ENCODE results near the gene ITLN1.
"Not testable (repeated sequence)": the region's sequence is repeated elsewhere in the genome, so short reads cannot be mapped to it uniquely, and the experiment has no call there.

ITLN1 gene

GRCh38 chr1:160882582-160882981 lies 2.4 kb downstream of the ITLN1 start:
- no peak for DNase-seq

- DNase-seq = not testable (repeated sequence)
Measured at GRCh38 chr1:160881264-160881663, 3.7 kb downstream of the ITLN1 start.

GRCh38 chr1:160880216-160880615 lies 4.8 kb downstream of the ITLN1 start:
- DNase-seq = no peak

GRCh38 chr1:160879056-160879455 lies 5.9 kb downstream of the ITLN1 start:
- DNase-seq = no peak

GRCh38 chr1:160877221-160877620 lies 7.8 kb downstream of the ITLN1 start:
- DNase-seq = no peak

GRCh38 chr1:160876311-160876710 lies 8.7 kb downstream of the ITLN1 start:
- DNase-seq = no peak

DNA sequence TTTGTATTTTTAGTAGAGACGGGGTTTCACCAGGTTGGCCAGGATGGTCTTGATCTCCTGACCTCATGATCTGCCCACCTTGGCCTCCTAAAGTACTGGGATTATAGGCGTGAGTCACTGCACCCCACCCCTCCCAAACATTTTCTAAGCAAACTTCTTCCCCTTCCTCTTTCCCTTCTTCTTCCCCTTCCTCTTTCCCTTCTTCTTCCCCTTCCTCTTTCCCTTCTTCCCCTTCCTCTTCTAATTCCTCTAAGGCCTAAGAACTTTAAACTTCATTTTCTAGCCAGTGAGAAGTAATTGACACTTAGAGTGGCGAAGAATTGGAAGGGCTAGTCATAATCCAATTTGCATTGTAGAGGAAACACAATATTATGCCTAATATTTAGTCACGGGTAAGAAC lies 9.4 kb downstream of the ITLN1 start:
- DNase-seq = not testable (repeated sequence)

- DNase-seq = no peak
Measured at GRCh38 chr1:160874935-160875334, 10.0 kb downstream of the ITLN1 start.

DNA sequence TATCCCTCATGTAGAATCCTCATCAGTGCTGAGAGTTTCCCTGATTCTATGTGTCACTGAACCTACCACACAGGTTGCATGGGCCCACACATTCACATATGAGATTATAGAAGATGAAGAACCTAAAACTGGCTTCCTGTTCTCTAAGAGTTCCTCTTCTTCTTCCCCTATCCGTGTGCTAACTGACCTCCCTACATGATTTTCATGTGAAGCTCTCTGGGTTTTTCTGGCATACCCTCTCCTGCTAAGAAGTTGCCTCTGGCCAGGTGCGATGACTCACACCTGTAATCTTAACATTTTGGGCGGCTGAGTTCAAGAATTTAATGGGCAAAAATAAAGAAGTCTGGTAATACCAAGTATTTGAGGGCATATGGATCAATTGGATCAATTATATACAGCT lies 16.8 kb downstream of the ITLN1 start:
- no peak for DNase-seq

GRCh38 chr1:160867651-160868050 lies 17.3 kb downstream of the ITLN1 start:
- not testable (repeated sequence) for DNase-seq

DNA sequence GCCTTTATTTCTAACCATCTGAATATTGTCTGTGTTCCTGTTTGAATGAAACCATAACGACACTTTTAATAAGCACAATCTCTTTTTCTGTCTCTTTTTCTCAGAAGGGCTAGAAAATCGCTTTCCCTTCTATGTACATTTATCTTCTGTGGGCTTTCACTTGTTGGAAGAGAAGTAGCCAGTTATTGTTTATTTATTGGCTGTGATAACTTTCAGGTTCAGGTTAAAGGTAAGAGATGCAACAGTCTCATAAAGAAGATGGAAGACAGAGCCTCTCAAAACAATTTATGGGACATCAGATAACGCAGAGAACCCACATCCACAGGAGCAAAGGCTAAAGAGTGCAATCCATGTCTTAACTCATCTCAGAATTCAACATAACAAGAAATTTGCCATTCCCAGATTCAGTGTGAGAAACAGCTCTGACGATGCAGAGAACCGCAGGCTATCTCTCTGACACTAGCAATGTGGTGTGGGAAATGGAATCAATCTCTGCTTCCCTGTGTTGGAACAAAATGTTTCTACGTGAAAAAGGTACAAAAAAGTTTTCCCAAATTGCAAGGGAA lies 18.2 kb downstream of the ITLN1 start:
- no peak for DNase-seq

DNA sequence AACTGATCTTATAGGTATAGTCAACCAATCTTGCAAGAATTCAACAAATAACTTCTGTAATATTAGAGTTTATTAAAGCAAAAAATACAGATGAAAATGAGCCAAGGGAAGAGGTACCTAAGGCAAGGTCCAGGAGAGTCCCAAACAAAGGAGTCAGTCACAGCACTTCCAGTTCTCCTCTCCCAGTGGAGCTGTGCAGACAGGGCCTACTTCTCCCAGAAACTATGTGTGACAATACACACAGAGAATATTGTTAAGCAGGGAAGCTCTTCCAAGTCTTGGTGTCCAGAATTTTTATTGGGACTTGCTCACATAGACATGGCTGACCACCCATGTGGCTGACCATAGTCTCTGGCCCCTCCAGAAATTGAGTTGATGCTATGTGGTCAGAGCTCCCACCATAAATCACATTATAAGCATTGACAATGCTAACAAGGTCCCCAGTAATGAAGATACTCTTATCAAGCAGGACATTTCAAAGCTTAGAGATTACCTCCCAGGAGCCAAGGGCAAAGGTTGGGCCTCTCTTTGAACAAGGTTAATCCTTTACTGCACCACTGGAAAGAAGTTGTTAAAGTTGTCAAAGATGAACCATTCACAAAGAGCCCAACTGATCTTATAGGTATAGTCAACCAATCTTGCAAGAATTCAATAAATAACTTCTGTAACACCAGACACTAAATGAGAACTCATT lies 18.8 kb downstream of the ITLN1 start:
- no peak for DNase-seq

GRCh38 chr1:160865337-160865736 lies 19.6 kb downstream of the ITLN1 start:
- no peak for DNase-seq

DNA sequence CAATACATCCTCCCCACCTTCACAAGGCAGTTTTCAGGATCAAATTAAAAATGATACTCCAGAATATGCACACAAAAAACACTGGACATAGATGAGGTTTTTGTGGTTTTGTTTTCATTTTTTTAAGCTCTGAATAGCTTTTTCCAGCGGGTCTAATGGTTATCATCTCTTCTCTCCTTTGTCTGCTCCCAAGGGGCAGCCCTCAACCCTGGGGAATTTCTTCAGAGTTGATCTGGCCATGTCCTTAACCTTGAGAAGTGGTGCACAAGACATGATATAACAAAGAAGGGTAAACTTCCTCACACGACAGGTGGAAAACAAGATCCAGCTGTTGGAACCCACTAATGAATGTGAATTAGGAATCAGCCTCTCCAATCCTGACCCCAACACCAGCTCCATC lies 20.8 kb downstream of the ITLN1 start:
- no peak for DNase-seq

DNA sequence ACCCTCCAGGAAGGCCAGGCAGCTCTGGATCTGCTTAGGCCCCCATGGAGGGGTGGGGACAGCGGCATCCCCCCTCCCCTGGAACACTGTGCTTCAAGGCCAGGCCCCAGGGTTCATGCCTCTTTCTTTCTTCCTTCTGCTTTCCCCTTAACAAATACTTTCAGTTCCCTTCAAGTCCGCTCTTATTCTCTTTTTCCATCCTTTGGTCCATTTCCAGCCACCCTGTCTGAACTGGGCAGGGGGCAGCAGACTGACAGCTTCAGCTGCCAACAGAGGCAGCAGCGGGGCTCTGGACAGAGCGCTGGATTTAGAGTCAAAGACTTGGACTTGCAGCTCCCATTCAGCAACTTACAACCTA lies 21.2 kb downstream of the ITLN1 start:
- DNase-seq = no peak

DNA sequence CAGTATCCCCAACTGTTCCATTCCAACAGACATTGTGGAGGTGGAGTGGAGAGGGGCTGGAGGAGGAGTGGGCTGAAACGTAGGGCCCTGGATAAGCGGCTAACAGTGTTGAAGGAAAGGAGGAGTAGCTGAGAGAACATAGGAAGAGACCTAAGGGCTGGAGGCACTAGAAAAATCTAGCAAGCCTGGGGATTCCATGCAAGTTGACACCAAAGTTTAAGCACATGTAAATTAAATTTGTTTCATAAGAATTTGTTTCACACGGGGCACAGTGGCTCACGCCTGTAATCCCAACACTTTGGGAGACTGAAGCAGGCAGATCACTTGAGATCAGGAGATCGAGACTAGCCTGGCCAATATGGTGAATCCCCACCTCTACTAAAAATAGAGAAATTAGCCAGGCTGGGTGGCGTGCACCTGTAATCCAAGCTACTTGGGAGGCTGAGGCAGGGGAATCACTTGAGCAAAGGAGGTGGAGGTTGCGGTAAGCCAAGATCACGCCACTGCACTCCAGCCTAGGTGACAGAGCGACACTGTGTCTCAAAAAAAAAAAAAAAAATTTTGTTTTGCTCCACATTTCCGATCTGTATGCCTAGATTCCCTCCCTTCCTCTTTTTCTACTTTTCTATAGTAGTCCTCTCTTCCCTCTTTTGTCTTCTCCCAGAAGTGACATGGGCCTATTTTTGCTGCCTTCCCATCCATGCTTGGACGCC lies 21.8 kb downstream of the ITLN1 start:
- no peak for DNase-seq

DNA sequence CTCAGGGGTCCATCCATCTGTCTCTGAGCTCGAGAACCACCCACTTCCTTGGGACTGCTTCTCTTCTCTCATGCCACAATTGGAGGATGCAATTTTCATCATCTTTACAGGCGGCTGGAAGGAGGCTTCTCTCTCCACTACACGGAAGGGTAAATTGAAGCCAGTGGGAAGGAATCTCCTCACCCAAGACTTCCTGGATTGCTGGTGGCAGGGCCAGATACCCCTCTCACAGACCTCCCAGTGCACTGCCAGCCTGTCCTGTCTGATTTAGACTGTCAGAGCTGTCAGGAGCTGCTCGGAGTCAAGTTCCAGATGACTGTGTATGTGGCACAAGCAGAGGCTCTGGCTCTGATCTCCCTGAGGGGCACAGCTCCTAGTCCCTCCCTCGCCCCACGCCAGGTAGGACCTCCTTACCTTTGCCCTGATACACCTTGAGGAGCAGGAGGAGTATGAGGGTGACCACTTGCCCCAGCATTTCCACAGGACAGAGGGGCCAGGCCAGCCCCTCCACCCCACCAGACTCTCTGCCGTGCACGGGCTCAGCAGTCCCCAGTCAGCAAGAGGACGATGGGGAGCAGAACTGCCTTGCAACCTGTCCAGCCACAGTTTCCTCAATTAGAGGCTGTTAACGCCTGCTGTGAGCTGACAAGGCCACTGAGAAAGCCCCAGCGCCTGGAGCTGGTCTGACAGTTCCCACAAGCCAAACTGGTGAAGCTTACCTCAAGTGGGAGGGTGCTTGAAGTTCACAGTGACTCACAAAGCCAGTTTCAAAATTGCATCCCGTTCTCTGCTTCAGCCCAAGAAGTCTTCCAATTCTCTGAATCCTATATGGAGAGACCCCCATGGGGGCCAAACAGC lies 22.5 kb downstream of the ITLN1 start, which contains the start of gene CD244:
CD244 (minus strand) TSS at position 685 of the 858 bp plus-strand sequence; CDS start at position 475, 210 bp downstream.
- no peak for DNase-seq

GRCh38 chr1:160860840-160861505 lies 24.0 kb downstream of the ITLN1 start:
- no peak for DNase-seq

DNA sequence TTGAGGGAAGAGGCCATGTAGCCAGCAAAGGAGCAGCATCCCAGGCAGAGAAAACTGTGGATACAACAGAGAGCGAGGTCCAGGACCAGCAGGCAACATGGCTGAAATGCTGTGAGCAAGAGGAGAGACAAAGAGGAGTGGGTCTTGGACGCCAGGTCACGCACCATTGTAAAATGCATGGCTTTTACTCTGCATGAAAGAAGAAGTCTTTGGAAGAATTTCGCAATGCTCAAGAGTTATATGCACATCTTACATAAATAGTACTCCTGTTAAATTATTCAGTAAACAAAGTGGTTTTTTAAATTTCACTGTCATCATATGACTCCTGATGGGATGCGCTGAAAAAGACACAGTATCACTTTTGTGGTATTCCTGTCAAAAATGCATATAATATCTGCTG lies 25.8 kb downstream of the ITLN1 start:
- DNase-seq = no peak

- DNase-seq = no peak
Measured at GRCh38 chr1:160858507-160858906, 26.5 kb downstream of the ITLN1 start.

DNA sequence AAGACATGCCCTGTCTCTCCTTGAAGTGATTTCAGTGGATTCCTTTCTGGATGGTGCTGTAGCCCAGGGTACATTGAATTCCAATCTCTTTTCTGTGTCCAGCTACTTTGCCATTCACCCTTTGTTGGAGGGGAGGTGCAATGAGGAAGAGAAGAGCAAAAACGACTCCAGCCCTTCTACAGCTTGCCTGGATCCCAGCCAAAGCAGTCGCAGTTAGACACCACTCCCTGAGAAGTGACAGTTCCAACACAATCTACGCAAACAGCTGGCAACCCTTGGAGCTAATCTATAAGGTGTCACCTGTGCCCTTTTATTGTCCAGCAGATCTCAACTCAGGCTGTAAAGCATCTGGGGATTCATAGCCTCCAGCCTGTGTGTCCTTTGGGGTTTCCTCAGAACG lies 26.9 kb downstream of the ITLN1 start:
- no peak for DNase-seq

GRCh38 chr1:160855181-160855981 lies 29.6 kb downstream of the ITLN1 start:
- DNase-seq = no peak

All from fibroblast of skin of abdomen (primary cell).